BLaER1 treated with 17β-estradiol and CSF1 and Interleukin-3, amounts not matched to agents 10 nM and 100 nM (cell line): ENCODE results near the gene MAGI2.

Experiments used
- H3K27ac ChIP-seq, 11 experiments: shearing (Covaris generic); formaldehyde crosslinking; 2 replicates each; pipeline ENCODE4 v1.8.1; 2022
- H3K27me3 ChIP-seq, 11 experiments: shearing (Covaris generic); formaldehyde crosslinking; 2 replicates each; pipeline ENCODE4 v1.8.1; 2022
- H3K36me3 ChIP-seq, 11 experiments: shearing (Covaris generic); formaldehyde crosslinking; 2 replicates each; pipeline ENCODE4 v1.8.1; 2022
- H3K4me1 ChIP-seq, 10 experiments: shearing (Covaris generic); formaldehyde crosslinking; 2 replicates each; pipeline ENCODE4 v1.8.1; 2022
- H3K4me2 ChIP-seq, 11 experiments: shearing (Covaris generic); formaldehyde crosslinking; 2 replicates each; pipeline ENCODE4 v1.8.1; 2022
- H3K4me3 ChIP-seq, 10 experiments: shearing (Covaris generic); formaldehyde crosslinking; 2 replicates each; pipeline ENCODE4 v1.8.1; 2022
- H3K9ac ChIP-seq, 11 experiments: shearing (Covaris generic); formaldehyde crosslinking; 2 replicates each; pipeline ENCODE4 v1.8.1; 2022
- H3K9me3 ChIP-seq, 11 experiments: shearing (Covaris generic); formaldehyde crosslinking; replicated peaks in 1 of 11; 2 replicates each; pipeline ENCODE4 v1.8.1; 2022
- H4K20me1 ChIP-seq, 11 experiments: shearing (Covaris generic); formaldehyde crosslinking; 2 replicates each; pipeline ENCODE4 v1.8.1; 2022
- Cebpa-rat ChIP-seq, 11 experiments: shearing (Covaris generic); IDR thresholded peaks; 2 replicates each; pipeline ENCODE4 v1.8.1; 2022

The MAGI2 gene

GRCh38 chr7:78175330-78176100 lies 1278.0 kb downstream of the MAGI2 start:
- TF ChIP-seq Cebpa-rat (IDR thresholded peaks at IDR 0.05): no peak
- H3K4me2 ChIP-seq: no peak overlapping the region
- no peak overlapping the region for H3K27ac ChIP-seq
- no peak overlapping the region for H3K4me3 ChIP-seq
- no peaks in the 10 kb centered on the region for H3K36me3 ChIP-seq
- peaks cover 0 to 8% (median 0%) of the 10 kb centered on the region in 10 experiments; a peak in 1 of 20 replicates for H3K4me1 ChIP-seq
- no peaks in the 10 kb centered on the region for H3K27me3 ChIP-seq
- no peaks in the 10 kb centered on the region for H3K9me3 ChIP-seq
- no peak overlapping the region for H3K9ac ChIP-seq
- H4K20me1 ChIP-seq: no peaks in the 10 kb centered on the region

GRCh38 chr7:78173666-78174065 lies 1279.8 kb downstream of the MAGI2 start:
- H4K20me1 ChIP-seq: no peaks in the 10 kb centered on the region
- H3K9ac ChIP-seq: no peak overlapping the region
- no peak for TF ChIP-seq Cebpa-rat (IDR thresholded peaks at IDR 0.05)
- no peak overlapping the region for H3K4me3 ChIP-seq
- peaks cover 0 to 8% (median 0%) of the 10 kb centered on the region in 10 experiments; a peak in 1 of 20 replicates for H3K4me1 ChIP-seq
- H3K9me3 ChIP-seq: no peaks in the 10 kb centered on the region
- no peaks in the 10 kb centered on the region for H3K36me3 ChIP-seq
- no peak overlapping the region for H3K27ac ChIP-seq
- no peaks in the 10 kb centered on the region for H3K27me3 ChIP-seq
- H3K4me2 ChIP-seq: no peak overlapping the region

- Histone ChIP-seq H3K9me3 (no peaks in the 10 kb centered on the region), H3K9ac (no peak overlapping the region), H3K36me3 (no peaks in the 10 kb centered on the region), H3K27ac (no peak overlapping the region), H3K27me3 (no peaks in the 10 kb centered on the region), H3K4me1 (peaks cover 0 to 3% (median 0%) of the 10 kb centered on the region in 10 experiments; a peak in 1 of 20 replicates), H4K20me1 (no peaks in the 10 kb centered on the region), H3K4me3 (no peak overlapping the region), H3K4me2 (no peak overlapping the region)
- TF ChIP-seq Cebpa-rat (IDR thresholded peaks at IDR 0.05): no peak
These were observed 1280.4 kb downstream of the MAGI2 start for GRCh38 chr7:78172933-78173591.

GRCh38 chr7:78172267-78172757 lies 1281.2 kb downstream of the MAGI2 start:
- Histone ChIP-seq H3K9ac (no peak overlapping the region), H3K36me3 (no peaks in the 10 kb centered on the region), H3K4me1 (no peaks in the 10 kb centered on the region), H3K4me2 (no peak overlapping the region), H3K27me3 (no peaks in the 10 kb centered on the region), H3K9me3 (no peaks in the 10 kb centered on the region), H3K4me3 (no peak overlapping the region), H3K27ac (no peak overlapping the region), H4K20me1 (no peaks in the 10 kb centered on the region)
- no peak for TF ChIP-seq Cebpa-rat (IDR thresholded peaks at IDR 0.05)

- Histone ChIP-seq H4K20me1 (no peaks in the 10 kb centered on the region), H3K36me3 (no peaks in the 10 kb centered on the region), H3K27me3 (no peaks in the 10 kb centered on the region), H3K27ac (no peak overlapping the region), H3K4me3 (no peak overlapping the region), H3K4me1 (no peaks in the 10 kb centered on the region), H3K4me2 (no peak overlapping the region), H3K9ac (no peak overlapping the region), H3K9me3 (no peaks in the 10 kb centered on the region)
- TF ChIP-seq Cebpa-rat (IDR thresholded peaks at IDR 0.05): no peak
These were observed 1282.1 kb downstream of the MAGI2 start for GRCh38 chr7:78171398-78171797.

- no peak for TF ChIP-seq Cebpa-rat (IDR thresholded peaks at IDR 0.05)
- no peak overlapping the region for H3K4me3 ChIP-seq
- H3K4me1 ChIP-seq: no peaks in the 10 kb centered on the region
- H3K9me3 ChIP-seq: no peaks in the 10 kb centered on the region
- no peaks in the 10 kb centered on the region for H4K20me1 ChIP-seq
- H3K27me3 ChIP-seq: no peaks in the 10 kb centered on the region
- no peak overlapping the region for H3K4me2 ChIP-seq
- no peaks in the 10 kb centered on the region for H3K36me3 ChIP-seq
- H3K9ac ChIP-seq: no peak overlapping the region
- no peak overlapping the region for H3K27ac ChIP-seq
These were observed 1282.7 kb downstream of the MAGI2 start for GRCh38 chr7:78170815-78171214.

GRCh38 chr7:78169992-78170391 lies 1283.5 kb downstream of the MAGI2 start:
- H3K9me3 ChIP-seq: no peaks in the 10 kb centered on the region
- H4K20me1 ChIP-seq: no peaks in the 10 kb centered on the region
- no peak overlapping the region for H3K4me3 ChIP-seq
- H3K4me2 ChIP-seq: no peak overlapping the region
- TF ChIP-seq Cebpa-rat (IDR thresholded peaks at IDR 0.05): no peak
- H3K27ac ChIP-seq: no peak overlapping the region
- no peaks in the 10 kb centered on the region for H3K36me3 ChIP-seq
- no peaks in the 10 kb centered on the region for H3K4me1 ChIP-seq
- no peak overlapping the region for H3K9ac ChIP-seq
- H3K27me3 ChIP-seq: no peaks in the 10 kb centered on the region

- Histone ChIP-seq H3K36me3 (no peaks in the 10 kb centered on the region), H3K27ac (no peak overlapping the region), H4K20me1 (no peaks in the 10 kb centered on the region), H3K9ac (no peak overlapping the region), H3K4me1 (no peaks in the 10 kb centered on the region), H3K4me3 (no peak overlapping the region), H3K9me3 (no peaks in the 10 kb centered on the region), H3K27me3 (no peaks in the 10 kb centered on the region), H3K4me2 (no peak overlapping the region)
- TF ChIP-seq Cebpa-rat (IDR thresholded peaks at IDR 0.05): no peak
These were observed 1284.6 kb downstream of the MAGI2 start for GRCh38 chr7:78168865-78169264.

GRCh38 chr7:78167860-78168259 lies 1285.6 kb downstream of the MAGI2 start:
- no peaks in the 10 kb centered on the region for H3K4me1 ChIP-seq
- no peaks in the 10 kb centered on the region for H3K27me3 ChIP-seq

GRCh38 chr7:78165854-78166253 lies 1287.6 kb downstream of the MAGI2 start:
- TF ChIP-seq Cebpa-rat (IDR thresholded peaks at IDR 0.05): no peak
- Histone ChIP-seq H3K4me1 (no peaks in the 10 kb centered on the region), H3K4me2 (no peak overlapping the region), H3K27me3 (no peaks in the 10 kb centered on the region), H3K9ac (no peak overlapping the region), H3K9me3 (no peaks in the 10 kb centered on the region), H3K36me3 (no peaks in the 10 kb centered on the region), H3K27ac (no peak overlapping the region), H3K4me3 (no peak overlapping the region), H4K20me1 (no peaks in the 10 kb centered on the region)

More at GRCh38 chr7:78167860-78168259, 1285.6 kb downstream of the MAGI2 start:
- Histone ChIP-seq H3K9me3 (no peaks in the 10 kb centered on the region), H3K9ac (no peak overlapping the region), H3K4me2 (no peak overlapping the region), H4K20me1 (no peaks in the 10 kb centered on the region), H3K4me3 (no peak overlapping the region), H3K27ac (no peak overlapping the region), H3K36me3 (no peaks in the 10 kb centered on the region)
- no peak for TF ChIP-seq Cebpa-rat (IDR thresholded peaks at IDR 0.05)
